DOHH2 (cell line): ENCODE measurements around the gene SKAP2.

Experiments used
- H3F3A ChIP-seq: fragments of 200-600 bp; sonication (generic), shearing (Covaris generic); 2 replicates; pipeline ENCODE4 v1.6.0; 2016; ENCODE audit warnings: antibody characterized with exemption, mild to moderate bottlenecking; ENCODE audit not compliant: control insufficient read depth, insufficient read depth
- H3K27ac ChIP-seq: fragments of 200-600 bp; sonication (generic); 2 replicates; pipeline ENCODE4 v1.5.1; 2014; ENCODE audit warnings: low read depth, mild to moderate bottlenecking, low read length, moderate library complexity
- H3K27me3 ChIP-seq: fragments of 200-600 bp; sonication (generic); 2 replicates; pipeline ENCODE4 v1.6.1; 2014; ENCODE audit warnings: mild to moderate bottlenecking, low read length, mixed read lengths; ENCODE audit not compliant: control insufficient read depth
- H3K36me3 ChIP-seq: fragments of 200-600 bp; sonication (generic); 2 replicates; pipeline ENCODE4 v1.6.1; 2014; ENCODE audit warnings: mild to moderate bottlenecking, low read length, moderate library complexity, mixed read lengths; ENCODE audit not compliant: control insufficient read depth
- H3K4me1 ChIP-seq: fragments of 200-600 bp; sonication (generic); 2 replicates; pipeline ENCODE4 v1.6.1; 2014; ENCODE audit warnings: mild to moderate bottlenecking, low read length, mixed read lengths; ENCODE audit not compliant: control insufficient read depth
- H3K4me2 ChIP-seq: fragments of 200-600 bp; sonication (generic); 2 replicates; pipeline ENCODE4 v1.6.0; 2014; ENCODE audit warnings: mild to moderate bottlenecking, low read length, moderate library complexity
- H3K4me3 ChIP-seq: fragments of 200-600 bp; sonication (generic); 2 replicates; pipeline ENCODE4 v1.5.1; 2014; ENCODE audit warnings: mild to moderate bottlenecking, low read length, mixed read lengths
- H3K79me2 ChIP-seq: fragments of 200-600 bp; sonication (generic); 2 replicates; pipeline ENCODE4 v1.6.1; 2014; ENCODE audit warnings: mild to moderate bottlenecking, low read length, mixed read lengths; ENCODE audit not compliant: control insufficient read depth
- H3K9me2 ChIP-seq: fragments of 200-600 bp; sonication (generic); replicated peaks from 2 replicates; pipeline ENCODE4 v1.6.1; 2014; ENCODE audit warnings: mild to moderate bottlenecking, low read length, mixed read lengths; ENCODE audit not compliant: control insufficient read depth
- H3K9me3 ChIP-seq: fragments of 200-600 bp; sonication (generic); 2 replicates; pipeline ENCODE4 v1.6.1; 2014; ENCODE audit warnings: antibody characterized with exemption, low read length, mixed read lengths; ENCODE audit not compliant: control insufficient read depth, insufficient read depth
- H4K20me1 ChIP-seq: fragments of 200-600 bp; sonication (generic); 2 replicates; pipeline ENCODE4 v1.6.0; 2014; ENCODE audit warnings: low read depth, mild to moderate bottlenecking, antibody characterized with exemption, low read length, moderate library complexity; ENCODE audit not compliant: control insufficient read depth, insufficient read depth
- EZH2phosphoT487 ChIP-seq: fragments of 200-600 bp; sonication (generic); IDR thresholded peaks from 2 replicates; pipeline ENCODE4 v1.6.1; 2017; ENCODE audit warnings: borderline replicate concordance, mild to moderate bottlenecking, antibody characterized with exemption, low read length, moderate library complexity, mixed read lengths
- TF ChIP-seq, protein P1 (sequence below): fragments of 200-600 bp; sonication (generic); IDR thresholded peaks from one replicate; pipeline ENCODE4 v1.5.1; 2014; ENCODE audit warnings: antibody characterized with exemption, mild to moderate bottlenecking, low read depth, low read length; ENCODE audit not compliant: poor library complexity, severe bottlenecking

SKAP2 gene

DNA sequence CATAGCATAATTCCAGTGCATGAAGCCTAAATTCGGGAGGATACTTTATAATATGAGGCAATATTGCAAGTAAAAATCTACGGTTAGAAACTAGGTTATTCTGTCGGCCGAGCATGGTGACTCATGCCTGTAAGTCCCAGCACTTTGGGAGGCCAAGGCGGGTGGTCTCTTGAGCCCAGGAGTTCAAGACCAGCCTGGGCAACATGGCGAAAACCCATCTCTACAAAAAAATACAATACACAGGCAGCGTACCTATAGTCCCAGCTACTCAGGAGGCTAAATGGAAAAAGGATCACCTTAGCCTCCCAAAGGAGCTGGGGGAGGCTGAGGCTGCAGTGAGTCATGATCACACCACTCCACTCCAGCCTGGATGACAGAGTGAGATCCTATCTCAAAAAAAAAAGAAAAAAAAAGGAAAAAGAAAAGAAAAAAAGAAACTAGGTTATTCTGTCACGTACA lies 14.2 kb downstream of the SKAP2 start:
- Histone ChIP-seq H3K4me2 (no peak overlapping the region), H3K27ac (no peak overlapping the region), H3F3A (0 out of 2 replicates have a peak, but pooled peaks cover 2% of the 10 kb centered on the region), H3K9me3 (no peaks in the 10 kb centered on the region), H3K4me3 (no peak overlapping the region), H3K79me2 (no peaks in the 10 kb centered on the region), H3K4me1 (no peaks in the 10 kb centered on the region), H3K36me3 (peaks cover 18% of the 10 kb centered on the region), H3K27me3 (no peaks in the 10 kb centered on the region), H3K9me2 (no peaks in the 10 kb centered on the region), H4K20me1 (no peaks in the 10 kb centered on the region)
- TF ChIP-seq, protein P1, sequence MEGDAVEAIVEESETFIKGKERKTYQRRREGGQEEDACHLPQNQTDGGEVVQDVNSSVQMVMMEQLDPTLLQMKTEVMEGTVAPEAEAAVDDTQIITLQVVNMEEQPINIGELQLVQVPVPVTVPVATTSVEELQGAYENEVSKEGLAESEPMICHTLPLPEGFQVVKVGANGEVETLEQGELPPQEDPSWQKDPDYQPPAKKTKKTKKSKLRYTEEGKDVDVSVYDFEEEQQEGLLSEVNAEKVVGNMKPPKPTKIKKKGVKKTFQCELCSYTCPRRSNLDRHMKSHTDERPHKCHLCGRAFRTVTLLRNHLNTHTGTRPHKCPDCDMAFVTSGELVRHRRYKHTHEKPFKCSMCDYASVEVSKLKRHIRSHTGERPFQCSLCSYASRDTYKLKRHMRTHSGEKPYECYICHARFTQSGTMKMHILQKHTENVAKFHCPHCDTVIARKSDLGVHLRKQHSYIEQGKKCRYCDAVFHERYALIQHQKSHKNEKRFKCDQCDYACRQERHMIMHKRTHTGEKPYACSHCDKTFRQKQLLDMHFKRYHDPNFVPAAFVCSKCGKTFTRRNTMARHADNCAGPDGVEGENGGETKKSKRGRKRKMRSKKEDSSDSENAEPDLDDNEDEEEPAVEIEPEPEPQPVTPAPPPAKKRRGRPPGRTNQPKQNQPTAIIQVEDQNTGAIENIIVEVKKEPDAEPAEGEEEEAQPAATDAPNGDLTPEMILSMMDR: no peak
- TF ChIP-seq EZH2phosphoT487: no peak

DNA sequence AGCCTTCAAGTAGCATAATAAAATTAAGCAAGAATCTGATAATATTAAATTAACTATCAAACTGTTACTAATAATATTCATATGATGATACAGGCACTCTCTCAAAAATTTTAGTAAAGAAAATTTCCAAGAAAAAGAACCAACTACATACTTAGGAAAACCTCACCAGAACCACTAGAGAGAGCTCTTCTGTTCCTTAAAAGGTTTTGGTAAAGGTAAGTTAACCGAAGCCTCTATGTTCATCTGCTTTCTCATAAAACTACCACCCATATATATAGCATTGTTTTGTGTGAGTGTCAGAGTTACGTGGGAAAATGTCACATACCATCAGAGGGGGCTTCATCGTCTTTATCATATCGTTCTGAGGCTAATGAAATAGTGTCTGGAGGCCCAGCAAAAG lies 20.7 kb downstream of the SKAP2 start:
- H3K36me3 ChIP-seq: peaks cover 27% of the 10 kb centered on the region
- 0 out of 2 replicates have a peak, but pooled peaks cover 2% of the 10 kb centered on the region for H3F3A ChIP-seq
- no peaks in the 10 kb centered on the region for H3K9me3 ChIP-seq
- no peak overlapping the region for H3K4me2 ChIP-seq
- H3K4me1 ChIP-seq: no peaks in the 10 kb centered on the region
- no peak overlapping the region for H3K4me3 ChIP-seq
- H3K27me3 ChIP-seq: no peaks in the 10 kb centered on the region
- H4K20me1 ChIP-seq: no peaks in the 10 kb centered on the region
- H3K27ac ChIP-seq: no peak overlapping the region
- TF ChIP-seq, protein P1: no peak
- TF ChIP-seq EZH2phosphoT487: no peak
- no peaks in the 10 kb centered on the region for H3K79me2 ChIP-seq
- H3K9me2 ChIP-seq: no peaks in the 10 kb centered on the region

DNA sequence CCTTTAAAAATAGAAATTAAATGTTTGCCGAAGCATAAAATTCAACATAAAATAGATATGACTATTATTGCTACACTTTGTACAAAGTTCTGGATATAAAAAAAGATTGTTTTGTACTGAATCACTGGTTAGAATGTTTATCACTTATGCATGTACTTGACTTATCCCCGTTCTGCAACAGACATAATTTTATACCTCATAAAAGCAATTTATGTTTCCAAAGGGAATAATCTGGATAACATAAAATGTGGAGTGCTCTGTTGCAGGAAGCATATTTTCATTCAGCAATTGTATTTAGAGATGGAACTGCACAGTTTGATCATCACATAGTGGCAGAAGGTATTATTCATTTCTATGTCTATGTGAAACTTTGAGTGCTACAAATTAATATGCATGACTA lies 21.5 kb downstream of the SKAP2 start:
- no peak overlapping the region for H3K27ac ChIP-seq

More for the DNA sequence above, 21.5 kb downstream of the SKAP2 start:
- no peaks in the 10 kb centered on the region for H3K27me3 ChIP-seq
- TF ChIP-seq, protein P1: no peak
- no peak for TF ChIP-seq EZH2phosphoT487
- no peak overlapping the region for H3K4me2 ChIP-seq
- H3K4me3 ChIP-seq: no peak overlapping the region
- no peaks in the 10 kb centered on the region for H3K9me3 ChIP-seq
- no peaks in the 10 kb centered on the region for H3F3A ChIP-seq
- no peaks in the 10 kb centered on the region for H3K4me1 ChIP-seq
- no peaks in the 10 kb centered on the region for H4K20me1 ChIP-seq
- H3K79me2 ChIP-seq: no peaks in the 10 kb centered on the region
- H3K36me3 ChIP-seq: peaks cover 26% of the 10 kb centered on the region
- no peaks in the 10 kb centered on the region for H3K9me2 ChIP-seq
